Raji (cell line): Measurements from ENCODE around the gene RBFOX1.

Experiments
- POLR2A ChIP-seq: IDR thresholded peaks from 2 replicates; pipeline ENCODE4 v1.6.1; 2011; ENCODE audit warnings: low read depth, low read length, control low read depth; ENCODE audit not compliant: insufficient read depth

Gene RBFOX1

GRCh38 chr16:7744546-7745264 is 412.1 kb downstream of the RBFOX1 start:
- no peak for TF ChIP-seq POLR2A

DNA sequence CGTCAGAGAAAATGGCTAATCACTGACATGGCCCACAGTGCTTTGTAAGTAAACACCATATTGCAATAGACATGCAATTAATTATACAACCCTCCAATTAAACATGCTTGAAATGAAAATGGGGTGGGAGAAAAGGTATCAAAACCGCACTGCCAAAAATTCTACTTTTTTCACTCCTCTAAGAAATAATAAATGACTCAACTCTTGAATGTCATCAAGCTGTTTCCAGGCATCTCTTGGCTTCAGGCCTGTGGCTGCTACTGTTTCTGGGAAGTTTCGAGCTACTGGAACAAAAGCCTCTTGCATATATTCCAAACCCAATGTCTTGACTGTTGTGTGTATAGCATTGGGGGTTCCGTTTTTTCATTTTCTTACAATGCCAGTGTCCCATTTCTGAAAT is 412.6 kb downstream of the RBFOX1 start:
- no peak for TF ChIP-seq POLR2A

- TF ChIP-seq POLR2A: no peak
Observed at GRCh38 chr16:7746941-7747340, 414.3 kb downstream of the RBFOX1 start.

GRCh38 chr16:7748522-7748921 is 415.9 kb downstream of the RBFOX1 start:
- TF ChIP-seq POLR2A: no peak

- no peak for TF ChIP-seq POLR2A
Observed at GRCh38 chr16:7755347-7755882, 422.8 kb downstream of the RBFOX1 start.
